ENCODE data around the gene HSF4. TPM values are rescaled to one million over a fixed set of nuclear protein-coding genes. Genes with fewer than 3 reads are reported as not detected.

The HSF4 gene
- total and polyA plus RNA-seq, 2 of the 4 experiments (the other 2 are of a cell fraction) = 0.54 to 7.5 TPM

- intact Hi-C loops (cut with micrococcal nuclease) (no loop called here), in situ Hi-C loops (cut with MboI; ENCODE audit: low sequenced_read_pairs) (no loop called here), dilution Hi-C loops (cut with HindIII; ENCODE audit: low sequenced_read_pairs, unreplicated experiment) (no loop called here)
- Histone ChIP-seq H3K4ac (ENCODE audit: low read depth, low read length) (no peak overlapping the region), H3K14ac (replicated peaks; ENCODE audit: low read depth, low read length) (no peak overlapping the region), H2BK5ac (ENCODE audit: low read depth, low read length, poor library complexity, severe bottlenecking) (no peak overlapping the region), H2AK9ac (replicated peaks; ENCODE audit: low read depth, low read length, poor library complexity) (no peak overlapping the region), H3K56ac (ENCODE audit: extremely low read depth, insufficient read depth, low read length) (no peak overlapping the region), H2AK5ac (ENCODE audit: low read depth, low read length) (no peak overlapping the region), H2BK15ac (ENCODE audit: low read depth, low read length) (no peak overlapping the region), H4K20me1 (ENCODE audit: insufficient read depth, low read length) (0 out of 2 replicates have a peak, but pooled peaks cover 9% of the 10 kb centered on the region), H3K9me3 (ENCODE audit: control insufficient read depth, insufficient read depth, low read length) (no peaks in the 10 kb centered on the region), H4K91ac (ENCODE audit: insufficient read depth, low read depth, low read length) (no peak overlapping the region), H3K9ac (ENCODE audit: low read depth, low read length) (no peak overlapping the region), H3K4me3 (ENCODE audit: insufficient read depth, low read depth, low read length) (no peak overlapping the region), H3K27me3 (ENCODE audit: control insufficient read depth, insufficient read depth, low read length) (no peaks in the 10 kb centered on the region), H2BK120ac (ENCODE audit: low read depth, low read length) (no peak overlapping the region), H3K79me1 (ENCODE audit: low read depth in 1 of 2, low read length in 2 of 2) (peaks cover 0 to 5% of the 10 kb centered on the region in 2 experiments; a peak in 1 of 4 replicates), H3K36me3 (ENCODE audit: control insufficient read depth, insufficient read depth, low read length) (peaks cover 47% of the 10 kb centered on the region), H2AFZ (replicated peaks; ENCODE audit: low read length, poor library complexity) (no peak overlapping the region), H4K5ac (ENCODE audit: low read depth, low read length) (no peak overlapping the region), H3K9me1 (ENCODE audit: insufficient read depth, low read length) (no peaks in the 10 kb centered on the region), H2BK20ac (ENCODE audit: low read depth, low read length) (no peak overlapping the region), H3K27ac (ENCODE audit: insufficient read depth, low read length) (no peak overlapping the region), H3K18ac (ENCODE audit: low read depth, low read length) (no peak overlapping the region), H4K8ac (ENCODE audit: low read depth in 2 of 2, low read length in 2 of 2) (no peak overlapping the region), H3K4me1 (ENCODE audit: control insufficient read depth, insufficient read depth, low read length) (no peaks in the 10 kb centered on the region), H3K4me2 (ENCODE audit: low read depth, low read length) (no peak overlapping the region), H3K23ac (ENCODE audit: low read depth, low read length) (no peak overlapping the region)
- ATAC-seq (ENCODE audit: low read depth) = no peak
- ChIA-PET POLR2A (ENCODE audit: unreplicated experiment) (interaction anchor here (0.5 kb wide), 1 partner anchor 218 kb away, joined by 8 read pairs; no protein-coding TSS in a partner anchor), CTCF (interaction anchor here (0.6 kb wide), 1 partner anchor 792 kb away, joined by 3 read pairs; no protein-coding TSS in a partner anchor)
- BruUV-seq (replicated peaks) = no TSS peak
- DNase-seq = no peak
- 92% methylated on average over 11 of the region's 40 CpGs; no CpG with 5 or more reads in 1 of the 2 experiments for WGBS, 2 experiments (ENCODE audit: extremely low coverage in 2 of 2, insufficient read length in 1 of 2)
- TF ChIP-seq CTCF (conservative IDR thresholded peaks at IDR 0.05; ENCODE audit: low read depth, low read length) = no peak
- TF ChIP-seq CEBPB (IDR thresholded peaks at IDR 0.05; ENCODE audit: low read depth, low read length) = no peak
- TF ChIP-seq MXI1 (IDR thresholded peaks at IDR 0.05; ENCODE audit: borderline replicate concordance, low read depth, low read length) = no peak
- TF ChIP-seq POLR2A (IDR thresholded peaks at IDR 0.05; ENCODE audit: low read depth, low read length) = no peak
- no peak for TF ChIP-seq RFX5 (IDR thresholded peaks at IDR 0.05; ENCODE audit: low read depth, low read length)
- no peak for TF ChIP-seq CHD1 (IDR thresholded peaks at IDR 0.05; ENCODE audit: low read depth, low read length)
- no peak for TF ChIP-seq RCOR1 (IDR thresholded peaks at IDR 0.05; ENCODE audit: insufficient replicate concordance, low read length)
- TF ChIP-seq FOS (IDR thresholded peaks at IDR 0.05; ENCODE audit: low read depth, low read length) = no peak
- no peak for TF ChIP-seq SMC3 (IDR thresholded peaks at IDR 0.05; ENCODE audit: low read depth, low read length)
- no peak for TF ChIP-seq RAD21 (IDR thresholded peaks at IDR 0.05; ENCODE audit: low read length)
- no peak for TF ChIP-seq NFE2L2 (IDR thresholded peaks at IDR 0.05; ENCODE audit: low read depth, low read length)
- no peak for TF ChIP-seq USF2 (IDR thresholded peaks at IDR 0.05; ENCODE audit: low read depth, low read length)
- TF ChIP-seq ELK1 (IDR thresholded peaks at IDR 0.05; ENCODE audit: borderline replicate concordance, low read depth, low read length) = no peak
- no peak for TF ChIP-seq MAZ (IDR thresholded peaks at IDR 0.05; ENCODE audit: borderline replicate concordance, low read depth, low read length)
These were observed 37.1 kb downstream of the HSF4 start for GRCh38 chr16:67201411-67202345.
